NCI-H146 treated with DMSO at 0.1 percent for 48 hours (cell line): ENCODE data around the gene KIF16B.

Source experiments
- DNase-seq: peaks from one replicate; lab custom pipeline; 2025; ENCODE audit not compliant: unreplicated experiment; lab: John Stamatoyannopoulos, UW

KIF16B gene

DNA sequence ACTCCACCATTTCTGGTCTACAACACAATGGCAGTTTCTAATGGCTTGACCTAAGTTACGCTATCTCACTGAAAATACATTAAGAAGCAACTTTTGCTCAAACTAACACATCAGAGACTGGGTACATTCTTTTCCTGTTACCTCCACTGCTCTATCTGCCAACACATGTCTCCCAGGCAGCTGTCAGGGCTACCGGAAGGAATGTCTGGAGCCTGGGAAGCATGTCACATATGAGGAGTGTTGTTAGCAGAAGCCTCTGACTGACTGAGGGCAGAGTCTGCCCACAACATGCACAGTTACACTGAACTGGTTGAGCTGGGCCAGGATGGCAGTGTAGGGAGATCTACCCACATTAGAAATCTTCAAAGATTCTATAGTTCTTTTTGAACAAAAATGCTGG is 264.5 kb downstream of the KIF16B start:
- no peak for DNase-seq

DNA sequence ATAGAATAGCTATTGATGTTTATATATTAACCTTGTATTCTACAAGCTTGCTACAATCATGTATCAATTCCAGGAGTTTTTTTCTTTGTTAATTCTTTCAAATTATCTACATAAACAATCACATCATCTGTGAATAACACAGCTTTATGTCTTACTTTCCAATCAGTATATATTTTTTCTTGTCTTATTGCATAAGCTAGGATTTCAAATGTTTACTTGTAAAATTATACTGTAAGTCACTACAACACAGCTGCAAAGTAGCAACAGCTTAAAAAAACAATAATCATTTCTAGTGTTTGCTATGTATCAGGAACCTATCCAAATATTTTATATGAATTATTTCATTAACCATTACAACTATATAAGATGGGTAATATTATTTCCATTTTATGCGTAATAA is 270.4 kb downstream of the KIF16B start:
- no peak for DNase-seq

DNA sequence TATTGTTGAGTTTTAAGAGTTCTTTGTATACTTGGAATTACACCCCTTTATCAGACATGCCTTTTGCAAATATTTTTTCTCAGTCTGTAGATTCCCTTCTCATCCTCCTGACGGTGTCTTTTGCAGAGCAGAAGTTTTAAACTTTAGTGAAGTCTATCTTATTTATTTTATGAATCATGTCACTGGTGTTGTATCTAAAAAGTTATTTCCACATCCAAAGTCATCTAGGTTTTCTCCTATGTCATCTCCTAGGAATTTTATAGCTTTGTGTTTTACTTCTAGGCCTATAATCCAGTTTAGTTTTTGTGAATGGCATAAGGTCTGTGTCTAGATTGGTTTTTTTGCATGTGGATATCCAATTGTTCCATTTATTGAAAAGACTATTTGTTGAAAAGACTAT is 271.3 kb downstream of the KIF16B start:
- no peak for DNase-seq

DNA sequence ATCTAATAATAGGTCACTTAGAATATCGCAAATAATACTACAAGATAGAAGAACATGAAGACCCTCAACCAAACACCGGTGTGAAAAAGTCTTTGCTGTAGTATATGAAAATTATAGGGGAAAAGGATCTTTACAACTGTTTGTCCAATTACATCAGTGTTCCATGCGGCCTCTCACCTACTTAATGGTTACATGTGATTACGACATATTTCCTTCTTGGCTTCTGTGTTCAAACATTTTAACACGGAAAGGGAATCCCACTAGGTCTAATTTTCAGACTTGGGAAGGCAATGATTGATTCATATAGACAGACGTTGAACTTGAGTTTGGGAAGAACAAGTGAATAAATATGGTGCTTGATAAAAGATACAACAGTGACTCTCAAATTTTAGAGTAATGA is 273.4 kb downstream of the KIF16B start:
- DNase-seq = no peak

DNA sequence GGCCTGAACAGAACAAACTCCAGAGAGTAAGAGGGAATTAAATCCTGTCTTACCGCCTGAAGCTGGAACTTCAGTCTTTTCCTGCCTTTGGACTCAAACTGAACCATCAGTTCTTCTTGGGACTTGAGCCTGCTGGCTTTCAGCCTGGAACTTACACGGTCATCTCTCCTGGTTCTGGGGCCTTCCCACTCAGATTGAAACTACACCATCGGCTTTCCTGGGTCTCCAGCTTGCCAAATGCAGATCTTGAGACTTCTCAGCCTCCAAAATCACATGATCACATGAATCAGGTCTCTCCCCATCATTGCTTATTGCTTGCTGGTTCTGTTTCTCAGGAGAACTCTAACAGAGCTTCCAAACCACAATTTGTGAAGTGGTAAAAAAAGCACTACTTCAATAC is 276.3 kb downstream of the KIF16B start:
- no peak for DNase-seq

DNA sequence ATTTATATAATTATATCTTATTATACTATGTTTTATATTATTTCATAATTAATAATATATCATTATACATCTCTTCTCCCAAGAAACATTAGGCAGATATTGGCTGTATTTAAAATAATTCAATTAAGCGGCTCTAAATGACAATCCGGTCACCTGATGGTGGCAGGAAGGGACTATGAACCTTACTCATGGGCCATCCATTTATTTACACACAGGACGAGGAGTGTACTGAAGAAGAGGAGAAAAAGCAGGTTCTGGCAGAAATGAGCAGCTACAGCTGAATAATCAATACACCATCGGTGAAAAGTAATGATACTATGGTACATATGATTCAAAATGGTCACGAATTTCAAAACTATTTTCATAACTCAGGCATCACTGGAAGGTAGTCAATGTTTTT is 277.7 kb downstream of the KIF16B start:
- DNase-seq = no peak

DNA sequence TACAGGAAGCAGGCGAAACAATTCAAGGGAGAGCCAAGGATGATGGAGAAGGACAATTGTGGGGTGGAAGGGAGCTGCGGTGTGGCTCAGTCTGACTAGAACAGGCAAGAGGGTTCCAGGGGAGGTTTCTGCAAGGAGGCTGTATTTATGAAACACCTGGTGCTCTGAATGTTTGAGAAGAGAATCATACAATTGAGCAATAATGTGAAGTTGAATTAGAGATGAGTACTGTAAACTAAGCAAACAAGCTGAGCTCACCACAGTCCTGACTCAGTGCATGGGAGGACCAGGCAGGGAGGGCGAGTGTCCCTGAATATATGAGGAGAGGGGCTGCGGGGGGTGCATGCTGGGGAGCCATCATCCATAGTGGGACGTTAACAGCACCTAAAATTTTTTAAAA is 279.7 kb downstream of the KIF16B start:
- DNase-seq = no peak

DNA sequence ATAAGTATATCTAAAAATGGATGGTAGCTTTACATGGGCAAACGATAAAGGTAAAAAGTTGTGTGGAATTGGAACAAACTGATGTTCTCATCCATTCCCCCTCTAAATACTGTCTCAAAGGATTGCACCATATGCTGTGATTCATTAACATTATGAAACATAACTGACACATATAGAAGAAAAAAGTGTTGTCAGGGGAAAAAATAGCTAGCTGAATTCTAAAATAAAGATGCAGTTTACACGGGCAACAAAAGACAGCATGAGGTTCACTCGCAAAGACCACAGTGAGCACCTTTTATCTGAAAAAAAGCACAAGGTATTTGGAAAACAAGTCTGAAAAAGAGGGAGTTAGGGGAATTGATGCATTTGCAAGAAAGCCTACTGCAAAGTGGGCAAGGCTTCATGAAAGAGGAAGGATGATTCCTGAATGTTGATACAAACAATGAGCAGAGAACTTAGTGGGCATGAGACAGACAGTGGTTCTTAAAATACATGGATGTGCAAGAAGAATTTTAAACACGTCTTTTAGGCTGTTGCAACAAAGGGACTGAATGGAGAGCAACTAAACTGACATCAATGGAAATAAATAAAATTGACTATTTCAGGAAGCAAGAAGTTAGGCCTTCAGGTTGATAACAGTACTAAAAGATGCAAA is 280.9 kb downstream of the KIF16B start:
- DNase-seq = no peak

DNA sequence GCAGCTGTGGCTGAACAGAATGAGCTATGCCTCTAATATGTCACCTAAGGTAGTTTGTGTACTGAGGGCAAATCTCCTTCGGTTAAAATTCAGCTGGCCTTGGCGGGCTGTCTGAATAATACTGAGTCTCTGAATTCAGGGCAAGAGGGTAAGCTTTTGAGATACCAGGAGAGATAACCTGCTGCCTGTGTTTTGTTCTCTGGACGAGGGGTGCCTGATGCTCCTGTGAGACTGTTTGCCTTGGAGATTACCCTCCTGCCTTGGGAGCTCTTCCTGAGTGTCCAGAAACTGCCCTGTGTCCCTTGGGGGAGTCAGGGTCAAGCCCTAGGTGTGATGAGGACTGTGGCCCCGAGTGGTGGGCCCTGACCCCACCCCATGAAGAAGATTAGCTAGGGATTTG is 282.9 kb downstream of the KIF16B start:
- DNase-seq = no peak

DNA sequence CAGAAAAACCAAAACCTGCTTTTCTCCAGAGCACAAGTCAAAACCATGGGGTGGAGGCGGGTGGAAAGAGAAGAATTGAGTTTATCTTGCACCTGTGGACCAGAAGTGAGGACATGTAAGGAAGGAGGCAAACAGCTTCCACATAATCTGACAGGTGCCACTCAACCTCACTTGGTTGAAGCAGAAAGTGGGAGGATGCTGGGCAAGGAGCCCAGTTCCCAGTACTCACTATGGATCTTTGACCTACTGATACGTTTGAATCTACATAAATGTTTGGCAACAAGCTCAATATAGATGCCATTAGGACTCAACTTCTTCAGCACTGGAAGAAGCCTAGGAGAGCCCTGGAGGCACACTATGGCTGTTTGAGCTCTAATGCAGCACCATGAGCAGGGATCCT is 285.5 kb downstream of the KIF16B start:
- no peak for DNase-seq

DNA sequence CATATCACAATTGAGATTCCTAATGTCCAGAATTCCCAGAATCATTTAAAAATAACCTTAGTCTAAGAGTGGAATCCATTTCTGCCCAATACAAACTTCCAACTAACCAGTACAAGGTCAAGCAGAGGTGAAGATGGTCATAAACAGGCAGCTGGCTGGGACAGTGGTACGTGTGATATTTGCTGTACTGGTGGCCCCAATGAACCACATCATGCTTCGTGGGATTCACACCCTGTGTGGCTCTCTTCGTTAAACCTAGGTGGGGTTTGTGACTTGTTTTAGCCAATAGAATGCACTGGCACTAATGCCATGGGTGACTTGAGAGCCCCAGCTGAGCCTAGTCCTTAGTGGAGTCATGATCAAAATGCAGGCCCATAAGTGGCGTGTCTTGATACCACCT is 286.6 kb downstream of the KIF16B start:
- DNase-seq = no peak

DNA sequence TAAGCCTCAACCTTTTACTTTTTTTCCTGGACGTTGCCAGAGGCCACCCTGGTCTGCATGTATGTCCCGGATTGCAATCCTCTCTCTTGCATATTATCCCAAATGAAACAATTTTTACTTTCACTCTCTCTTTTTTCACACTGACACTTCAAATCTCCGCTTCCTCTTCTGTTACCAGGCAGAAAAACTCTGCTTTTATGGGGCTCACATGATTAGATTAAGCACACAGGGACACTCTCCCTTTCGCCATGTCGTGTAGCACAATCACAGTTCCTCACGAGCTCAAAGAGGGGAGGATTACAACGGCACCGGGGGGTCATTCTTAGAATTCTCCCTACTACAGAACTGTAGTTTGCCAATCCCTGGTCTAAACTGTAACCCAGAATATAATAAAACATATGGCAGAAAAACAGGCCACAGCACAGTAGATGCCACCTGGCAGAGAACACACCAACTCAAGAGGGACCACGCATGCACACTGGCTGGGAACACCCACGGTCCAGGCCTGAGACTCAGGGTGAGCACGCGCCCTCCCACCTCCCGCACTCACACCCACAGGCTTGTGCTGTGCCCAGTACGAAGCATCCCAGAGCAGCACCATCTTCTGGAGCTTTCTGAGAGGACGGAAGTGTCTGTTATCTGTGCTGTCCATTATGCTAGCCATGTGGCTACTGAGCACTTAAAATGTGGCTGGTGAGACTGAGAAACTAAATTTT is 288.7 kb downstream of the KIF16B start:
- no peak for DNase-seq

DNA sequence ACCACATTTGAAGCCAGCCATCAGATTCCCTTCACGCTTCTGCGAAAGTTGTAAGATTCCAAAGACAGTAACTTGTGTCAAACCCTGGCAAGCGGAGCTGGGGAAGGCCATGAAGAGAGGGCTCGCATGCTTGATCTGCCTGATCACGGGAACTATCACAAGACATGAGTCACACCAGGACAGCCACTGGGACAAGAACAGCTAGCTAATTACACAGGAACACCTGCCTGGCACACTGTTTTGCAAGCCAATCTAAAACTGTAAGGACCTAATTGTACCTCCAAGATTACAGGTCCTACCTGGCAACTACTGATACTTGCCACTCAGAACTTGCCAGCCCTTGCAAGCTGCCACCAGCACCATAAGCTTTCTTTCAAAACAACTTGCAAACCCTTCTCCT is 289.3 kb downstream of the KIF16B start:
- no peak for DNase-seq

DNA sequence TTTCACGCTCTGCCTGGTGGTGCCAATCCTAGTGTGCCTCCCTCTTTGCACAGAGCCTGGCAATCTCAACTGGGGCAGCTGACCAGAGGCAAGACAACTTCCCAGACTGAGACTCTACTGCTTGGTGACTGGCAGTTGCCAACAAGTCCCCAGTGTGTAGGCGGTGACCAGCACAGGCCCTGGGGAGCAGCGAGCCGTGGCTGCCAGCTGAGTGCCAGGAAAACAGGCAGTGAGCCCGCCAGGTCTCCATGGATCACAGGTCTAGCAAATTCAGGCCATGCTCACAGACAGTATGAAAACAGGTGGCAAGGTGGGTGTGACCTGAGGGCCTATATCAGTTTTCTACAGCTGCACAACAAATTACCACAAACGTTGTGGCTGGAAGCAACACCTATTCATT is 289.9 kb downstream of the KIF16B start:
- no peak for DNase-seq

DNA sequence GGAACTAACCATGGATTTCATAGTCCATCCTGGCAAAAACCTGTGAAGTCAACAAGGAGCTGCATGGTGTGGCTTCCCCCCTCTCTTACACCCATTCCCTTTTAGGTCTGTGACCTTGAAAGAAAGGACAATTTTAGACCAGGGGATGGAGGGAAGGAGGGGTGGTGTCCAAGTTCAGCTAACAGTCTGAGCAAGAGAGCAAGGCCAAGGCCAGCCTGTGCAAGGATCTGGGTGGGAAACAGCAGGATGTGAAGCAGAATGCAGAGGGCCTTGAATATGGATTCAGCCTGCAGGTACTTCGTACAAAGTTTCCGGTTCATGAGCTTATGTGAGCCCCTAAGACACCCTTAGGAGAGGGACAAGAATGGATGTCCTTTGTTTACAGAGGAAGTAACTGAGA is 293.0 kb downstream of the KIF16B start:
- DNase-seq = no peak

DNA sequence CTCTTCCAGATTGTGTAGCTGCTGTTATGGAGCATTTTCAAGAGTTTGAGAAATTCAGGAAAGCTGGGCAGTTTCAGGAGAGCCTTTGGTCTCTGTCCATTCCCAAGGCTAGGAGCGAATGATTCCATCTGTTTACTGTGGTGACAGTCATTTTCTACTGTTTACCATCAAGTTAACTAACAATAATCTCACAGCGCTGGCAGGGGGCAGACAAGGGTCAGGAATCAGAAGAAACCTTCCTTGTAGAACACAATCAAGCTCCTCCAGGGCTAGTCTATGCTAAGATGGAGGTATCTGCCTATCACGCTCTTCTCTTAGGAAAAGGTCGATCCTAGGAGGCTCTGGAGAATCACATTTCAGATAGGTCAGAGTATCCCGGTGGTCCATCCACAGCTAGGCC is 293.9 kb downstream of the KIF16B start:
- DNase-seq = no peak

DNA sequence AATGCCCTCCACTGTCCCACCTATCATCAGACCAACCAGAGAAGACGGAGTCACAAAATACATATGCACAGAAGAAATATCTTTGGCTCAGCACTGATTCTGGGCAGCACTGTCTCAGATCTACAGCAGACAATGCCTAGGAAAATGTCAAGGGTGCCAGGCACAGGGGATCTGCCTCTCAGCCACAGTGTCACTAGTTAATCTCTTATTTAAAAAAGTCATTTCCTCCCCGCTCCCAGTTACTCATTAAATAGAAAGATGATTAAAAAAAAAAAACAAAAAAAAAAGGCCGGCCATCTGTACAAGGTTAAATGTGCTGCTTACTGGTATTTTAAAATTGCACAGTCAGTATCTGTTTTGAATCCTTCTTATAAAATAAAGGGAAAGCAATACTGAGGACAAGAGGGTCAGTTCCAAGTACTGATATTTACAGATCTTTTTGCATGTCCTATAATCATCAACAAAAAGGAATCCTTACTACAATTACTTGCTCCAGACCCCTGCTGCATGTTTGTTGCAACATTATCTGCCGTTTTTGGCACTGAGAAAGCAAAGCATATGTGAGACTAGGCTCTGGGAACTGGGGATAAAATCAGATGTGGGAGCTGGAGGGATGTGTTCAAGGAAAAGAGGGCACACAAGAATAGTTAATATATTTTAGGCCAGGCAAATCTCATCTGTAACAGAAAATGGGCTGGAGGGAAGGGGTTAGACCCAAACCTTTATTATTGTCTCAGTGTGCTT is 299.3 kb downstream of the KIF16B start:
- DNase-seq = no peak

DNA sequence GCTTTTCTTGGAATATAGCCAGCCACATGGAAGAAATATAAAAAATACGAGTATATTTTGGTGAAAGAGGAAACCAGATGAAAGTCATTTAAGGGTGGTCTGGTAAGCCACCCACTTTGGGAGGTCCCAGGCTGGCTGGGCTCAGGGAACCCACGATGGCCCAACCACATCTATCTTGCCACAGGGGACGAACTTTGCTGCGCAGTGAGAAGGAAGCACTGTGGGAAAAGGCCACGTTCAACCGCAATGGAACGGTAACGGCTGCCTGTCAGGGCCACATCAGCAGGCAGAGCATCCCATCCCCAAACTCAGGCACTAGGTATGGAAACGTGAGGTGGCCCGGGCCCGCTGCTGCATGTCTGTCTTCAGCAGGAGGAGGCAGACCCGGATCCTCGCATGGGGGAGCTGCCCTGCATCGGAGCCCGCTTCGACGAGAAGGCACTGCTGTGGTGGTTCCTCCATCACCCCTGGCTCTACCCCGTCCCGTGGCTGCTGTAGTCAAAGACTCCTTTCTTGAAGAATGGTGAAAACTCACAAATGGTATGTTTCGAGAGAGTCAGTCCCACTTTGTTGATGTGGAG is 300.4 kb downstream of the KIF16B start:
- DNase-seq = no peak

DNA sequence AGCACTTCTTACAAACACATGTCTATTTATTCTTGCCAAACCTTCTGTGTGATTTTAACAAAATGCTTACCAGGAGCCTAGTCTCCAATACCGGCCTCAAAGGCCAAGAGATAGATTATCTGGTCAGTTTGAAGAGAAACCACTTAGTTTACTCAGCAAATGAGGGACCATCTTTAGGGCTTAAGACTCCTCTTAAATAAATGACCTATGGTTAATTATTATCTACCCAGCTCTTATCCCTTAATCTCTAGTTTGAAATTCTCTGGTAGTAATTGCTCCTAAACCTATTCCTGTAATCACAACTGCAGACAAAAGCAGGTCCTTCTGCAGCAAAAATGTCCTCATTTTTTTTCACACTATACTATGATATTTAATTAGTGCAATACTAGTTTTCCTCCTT is 301.8 kb downstream of the KIF16B start:
- no peak for DNase-seq

DNA sequence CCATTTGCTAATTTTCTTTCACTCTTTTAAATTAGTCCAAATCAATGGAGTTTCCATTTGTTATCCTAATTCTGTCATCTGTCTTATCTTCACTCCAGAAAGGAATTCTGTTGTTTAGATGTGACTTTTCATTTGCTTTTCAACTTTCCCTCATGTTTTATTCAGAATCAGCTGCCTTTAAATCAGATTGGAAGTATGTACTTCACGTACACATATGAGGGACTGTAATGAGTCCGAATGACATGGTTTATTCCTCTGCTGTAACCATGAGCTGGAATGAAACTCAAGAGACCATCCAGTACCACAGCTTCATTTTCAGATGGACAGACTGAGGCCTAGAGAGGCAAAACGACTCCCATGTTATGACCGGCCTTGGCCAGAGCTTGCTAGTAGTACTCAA is 302.3 kb downstream of the KIF16B start:
- DNase-seq = no peak

DNA sequence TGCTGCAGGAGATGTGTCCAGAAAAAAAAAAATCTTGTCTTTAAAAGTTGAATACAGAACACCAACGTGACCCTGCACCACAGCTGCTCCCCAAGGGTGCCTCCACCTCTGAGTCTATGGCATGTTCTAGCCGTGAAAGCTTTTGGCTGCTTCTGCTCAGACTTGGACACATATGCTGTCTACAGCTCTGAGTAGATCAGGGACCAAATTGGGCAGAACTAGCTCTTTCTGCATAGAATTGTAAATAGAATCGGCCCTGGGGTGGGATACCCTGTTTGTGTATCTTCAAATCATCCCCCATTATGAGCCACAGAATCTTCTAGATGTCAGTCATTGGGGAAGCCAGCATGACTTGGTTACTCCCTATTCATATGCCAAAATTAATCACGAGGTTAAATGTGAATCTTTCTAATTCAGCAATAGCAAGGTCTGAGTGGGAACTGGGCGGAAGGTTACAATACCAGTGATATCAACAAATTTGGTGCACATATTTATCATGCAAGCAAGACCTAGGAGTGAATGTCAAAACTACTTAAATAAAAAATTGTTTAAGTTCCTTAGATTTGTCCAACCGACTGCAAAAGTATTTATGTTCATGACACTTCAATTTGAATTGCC is 302.8 kb downstream of the KIF16B start:
- DNase-seq = no peak

DNA sequence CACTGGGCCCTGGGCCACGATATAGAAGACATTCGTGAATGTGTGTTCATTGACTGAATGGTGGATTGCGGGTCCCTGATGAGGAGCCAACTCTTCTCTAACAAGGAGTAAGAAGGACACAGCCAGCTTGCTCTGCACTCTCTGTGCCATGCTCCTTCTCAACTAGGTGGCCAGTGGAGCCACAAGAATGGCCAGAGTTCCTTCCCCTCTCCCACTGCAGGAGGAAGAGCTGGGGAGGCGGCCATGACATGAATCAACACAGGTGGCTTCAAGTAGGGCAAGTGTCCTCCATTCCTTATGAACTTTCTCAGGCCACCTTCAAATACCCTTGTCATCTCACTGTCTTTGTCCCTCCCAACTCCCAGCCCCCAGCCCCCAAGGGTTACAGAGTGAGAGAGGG is 305.7 kb downstream of the KIF16B start:
- no peak for DNase-seq
